WTC11 (cell line): ENCODE results near the gene CD4. TPM values are rescaled to one million over a fixed set of nuclear protein-coding genes. Genes with fewer than 3 reads are reported as not detected.

Experiments used
- AFF4 ChIP-seq: sonication (generic); formaldehyde crosslinking; IDR thresholded peaks from 2 replicates; pipeline ENCODE4 v1.8.1; 2023; ENCODE audit warnings: mild to moderate bottlenecking, missing genetic modification reagents, borderline replicate concordance
- ATF2 ChIP-seq: sonication (generic); formaldehyde crosslinking; IDR thresholded peaks from 2 replicates; pipeline ENCODE4 v1.8.1; 2022; ENCODE audit warnings: low read depth, missing genetic modification reagents, borderline replicate concordance
- CBFB ChIP-seq: sonication (generic); formaldehyde crosslinking; IDR thresholded peaks from 2 replicates; pipeline ENCODE4 v1.8.1; 2022; ENCODE audit warnings: mild to moderate bottlenecking, low read depth, missing genetic modification reagents
- CREB1 ChIP-seq: sonication (generic); formaldehyde crosslinking; IDR thresholded peaks from 2 replicates; pipeline ENCODE4 v1.8.0; 2023; ENCODE audit warnings: mild to moderate bottlenecking, missing genetic modification reagents
- FOXJ3 ChIP-seq: sonication (generic); formaldehyde crosslinking; IDR thresholded peaks from 2 replicates; pipeline ENCODE4 v1.9.0; 2021; ENCODE audit warnings: missing genetic modification reagents, mild to moderate bottlenecking, borderline replicate concordance
- GTF2I ChIP-seq: fragments of 250-450 bp; sonication (Bioruptor Pico); conservative IDR thresholded peaks from 2 replicates; pipeline ENCODE4 v1.4.0; 2021; ENCODE audit warnings: mild to moderate bottlenecking
- JUN ChIP-seq: sonication (generic); formaldehyde crosslinking; IDR thresholded peaks from 2 replicates; pipeline ENCODE4 v1.8.0; 2023; ENCODE audit warnings: mild to moderate bottlenecking, missing genetic modification reagents
- TEAD4 ChIP-seq: sonication (generic); formaldehyde crosslinking; IDR thresholded peaks from 2 replicates; pipeline ENCODE4 v1.8.0; 2022; ENCODE audit warnings: mild to moderate bottlenecking, missing genetic modification reagents
- ZBTB43 ChIP-seq: sonication (generic); formaldehyde crosslinking; IDR thresholded peaks from 2 replicates; pipeline ENCODE4 v1.8.1; 2023; ENCODE audit warnings: mild to moderate bottlenecking, missing genetic modification reagents
- ZNF121 ChIP-seq: sonication (generic); formaldehyde crosslinking; IDR thresholded peaks from 2 replicates; pipeline ENCODE4 v1.8.0; 2023; ENCODE audit warnings: missing genetic modification reagents
- ZNF263 ChIP-seq: sonication (generic); formaldehyde crosslinking; IDR thresholded peaks from 2 replicates; pipeline ENCODE4 v1.8.1; 2022; ENCODE audit warnings: low read depth, mild to moderate bottlenecking, moderate library complexity, missing genetic modification reagents
- total RNA-seq: library from RNA; stranded (reverse); gene quantifications from 3 replicates; pipeline ENCODE4 v1.2.3, GENCODE V29; 2021
- TF ChIP-seq, protein P1 (sequence below): sonication (generic); formaldehyde crosslinking; IDR thresholded peaks from 2 replicates; pipeline ENCODE4 v1.8.1; 2023; ENCODE audit warnings: mild to moderate bottlenecking, missing genetic modification reagents, moderate library complexity
- TF ChIP-seq, protein P2 (sequence below): sonication (generic); formaldehyde crosslinking; IDR thresholded peaks from 2 replicates; pipeline ENCODE4 v1.8.0; 2022; ENCODE audit warnings: mild to moderate bottlenecking, missing genetic modification reagents
- TF ChIP-seq, protein P3 (sequence below): fragments of 250-450 bp; sonication (Bioruptor Pico); IDR thresholded peaks from 2 replicates; pipeline ENCODE4 v1.9.0; 2021; ENCODE audit warnings: mild to moderate bottlenecking
- TF ChIP-seq, protein P4 (sequence below): sonication (generic); formaldehyde crosslinking; IDR thresholded peaks from 2 replicates; pipeline ENCODE4 v1.8.1; 2022; ENCODE audit warnings: mild to moderate bottlenecking, moderate library complexity, missing genetic modification reagents

CD4 gene
- total RNA-seq, 1 experiment from 2014 or later, result 2.5 TPM

GRCh38 chr12:6778574-6779550, 10.5 kb upstream of the CD4 start (continued):
- TF ChIP-seq, protein P1, sequence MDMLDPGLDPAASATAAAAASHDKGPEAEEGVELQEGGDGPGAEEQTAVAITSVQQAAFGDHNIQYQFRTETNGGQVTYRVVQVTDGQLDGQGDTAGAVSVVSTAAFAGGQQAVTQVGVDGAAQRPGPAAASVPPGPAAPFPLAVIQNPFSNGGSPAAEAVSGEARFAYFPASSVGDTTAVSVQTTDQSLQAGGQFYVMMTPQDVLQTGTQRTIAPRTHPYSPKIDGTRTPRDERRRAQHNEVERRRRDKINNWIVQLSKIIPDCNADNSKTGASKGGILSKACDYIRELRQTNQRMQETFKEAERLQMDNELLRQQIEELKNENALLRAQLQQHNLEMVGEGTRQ, result 0 out of 2 replicates have a peak, but pooled peaks have one; percentile 32
- TF ChIP-seq TEAD4, result no peak
- TF ChIP-seq ZNF263, result no peak
- TF ChIP-seq ZBTB43, result peak; percentile 96
- no peak for TF ChIP-seq GTF2I
- no peak for TF ChIP-seq ATF2 (CRISPR knock-in tag)
- no peak for TF ChIP-seq AFF4
- TF ChIP-seq, protein P2, sequence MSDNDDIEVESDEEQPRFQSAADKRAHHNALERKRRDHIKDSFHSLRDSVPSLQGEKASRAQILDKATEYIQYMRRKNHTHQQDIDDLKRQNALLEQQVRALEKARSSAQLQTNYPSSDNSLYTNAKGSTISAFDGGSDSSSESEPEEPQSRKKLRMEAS (CRISPR knock-in tag), result peak; percentile 87
- TF ChIP-seq CREB1 (CRISPR knock-in tag), result 0 out of 2 replicates have a peak, but pooled peaks have one; percentile 69
- TF ChIP-seq, protein P3, sequence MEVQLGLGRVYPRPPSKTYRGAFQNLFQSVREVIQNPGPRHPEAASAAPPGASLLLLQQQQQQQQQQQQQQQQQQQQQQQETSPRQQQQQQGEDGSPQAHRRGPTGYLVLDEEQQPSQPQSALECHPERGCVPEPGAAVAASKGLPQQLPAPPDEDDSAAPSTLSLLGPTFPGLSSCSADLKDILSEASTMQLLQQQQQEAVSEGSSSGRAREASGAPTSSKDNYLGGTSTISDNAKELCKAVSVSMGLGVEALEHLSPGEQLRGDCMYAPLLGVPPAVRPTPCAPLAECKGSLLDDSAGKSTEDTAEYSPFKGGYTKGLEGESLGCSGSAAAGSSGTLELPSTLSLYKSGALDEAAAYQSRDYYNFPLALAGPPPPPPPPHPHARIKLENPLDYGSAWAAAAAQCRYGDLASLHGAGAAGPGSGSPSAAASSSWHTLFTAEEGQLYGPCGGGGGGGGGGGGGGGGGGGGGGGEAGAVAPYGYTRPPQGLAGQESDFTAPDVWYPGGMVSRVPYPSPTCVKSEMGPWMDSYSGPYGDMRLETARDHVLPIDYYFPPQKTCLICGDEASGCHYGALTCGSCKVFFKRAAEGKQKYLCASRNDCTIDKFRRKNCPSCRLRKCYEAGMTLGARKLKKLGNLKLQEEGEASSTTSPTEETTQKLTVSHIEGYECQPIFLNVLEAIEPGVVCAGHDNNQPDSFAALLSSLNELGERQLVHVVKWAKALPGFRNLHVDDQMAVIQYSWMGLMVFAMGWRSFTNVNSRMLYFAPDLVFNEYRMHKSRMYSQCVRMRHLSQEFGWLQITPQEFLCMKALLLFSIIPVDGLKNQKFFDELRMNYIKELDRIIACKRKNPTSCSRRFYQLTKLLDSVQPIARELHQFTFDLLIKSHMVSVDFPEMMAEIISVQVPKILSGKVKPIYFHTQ, result no peak
- TF ChIP-seq CBFB, result peak; percentile 96
- no peak for TF ChIP-seq ZNF121 (CRISPR knock-in tag)
- no peak for TF ChIP-seq JUN (CRISPR knock-in tag)
- TF ChIP-seq, protein P4, sequence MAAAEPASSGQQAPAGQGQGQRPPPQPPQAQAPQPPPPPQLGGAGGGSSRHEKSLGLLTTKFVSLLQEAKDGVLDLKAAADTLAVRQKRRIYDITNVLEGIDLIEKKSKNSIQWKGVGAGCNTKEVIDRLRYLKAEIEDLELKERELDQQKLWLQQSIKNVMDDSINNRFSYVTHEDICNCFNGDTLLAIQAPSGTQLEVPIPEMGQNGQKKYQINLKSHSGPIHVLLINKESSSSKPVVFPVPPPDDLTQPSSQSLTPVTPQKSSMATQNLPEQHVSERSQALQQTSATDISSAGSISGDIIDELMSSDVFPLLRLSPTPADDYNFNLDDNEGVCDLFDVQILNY (CRISPR knock-in tag), result peak; percentile 68; the same call in 1 of the 2 replicates
- TF ChIP-seq FOXJ3, result no peak
